Left colon (tissue), 2 donors: ENCODE data around the gene CCM2. TPM values are rescaled to one million over a fixed set of nuclear protein-coding genes. Genes with fewer than 3 reads are reported as not detected.
"Not testable (repeated sequence)": the region's sequence is repeated elsewhere in the genome, so short reads cannot be mapped to it uniquely, and the experiment has no call there.

Source experiments
- ATAC-seq: fragments of 200-7000 bp; cut with Tn5 transposase; one replicate; pipeline ENCODE4 v1.9.1; 2020; ENCODE audit warnings: mild to moderate bottlenecking, moderate library complexity
- DNase-seq, 2 donors: peaks; one replicate each; pipeline ENCODE4 v3.0.0-alpha.2; 2020
- intact Hi-C, 2 donors: fragments of 100-400 bp; cut with DNase I in 1 of 2; cut with micrococcal nuclease in 1 of 2; formaldehyde crosslinking; loops; one replicate each; pipeline versions ENCODE4 v1.11.2 to v1.14.0; 2022; cut with DNase I, micrococcal nuclease
- total RNA-seq, 2 donors: library from RNA; stranded (reverse); fragmentation: NEBNext Ultra II Directional; extraction: Animal tissue kit (Norgen Biotek cat#: 25700); gene quantifications; one replicate each; pipeline ENCODE4 v1.2.1, GENCODE V29; 2021
- donor health status: DM: no; HTN: no; CAD: no.
- donor health status: DM: yes; HTN: yes; CAD: no.

The CCM2 gene
- total RNA-seq, 2 donors from 2014 or later, result 33.7 to 39.1 TPM

DNA sequence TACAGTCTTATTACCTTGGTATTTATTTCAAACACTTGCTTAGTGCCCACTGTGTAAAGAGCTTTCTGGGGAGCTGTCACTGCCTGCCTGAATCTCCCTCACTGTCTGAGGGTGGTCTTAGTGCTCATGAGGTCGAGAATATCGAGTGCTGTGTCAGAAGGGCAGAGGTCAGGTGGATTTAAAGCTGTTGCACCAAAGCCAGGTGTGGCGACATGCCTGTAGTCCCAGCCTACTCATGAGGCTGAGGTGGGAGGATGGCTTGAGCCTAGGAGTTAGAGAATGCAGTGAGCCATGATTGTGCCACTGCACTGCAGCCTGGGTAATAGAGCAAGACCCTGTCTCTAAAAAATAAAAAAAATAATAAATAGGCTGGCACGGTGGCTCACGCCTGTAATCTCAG is 20.9 kb downstream of the CCM2 start:
- DNase-seq (no peak), ATAC-seq (no peak)
- intact Hi-C loops, result no loop called here

DNA sequence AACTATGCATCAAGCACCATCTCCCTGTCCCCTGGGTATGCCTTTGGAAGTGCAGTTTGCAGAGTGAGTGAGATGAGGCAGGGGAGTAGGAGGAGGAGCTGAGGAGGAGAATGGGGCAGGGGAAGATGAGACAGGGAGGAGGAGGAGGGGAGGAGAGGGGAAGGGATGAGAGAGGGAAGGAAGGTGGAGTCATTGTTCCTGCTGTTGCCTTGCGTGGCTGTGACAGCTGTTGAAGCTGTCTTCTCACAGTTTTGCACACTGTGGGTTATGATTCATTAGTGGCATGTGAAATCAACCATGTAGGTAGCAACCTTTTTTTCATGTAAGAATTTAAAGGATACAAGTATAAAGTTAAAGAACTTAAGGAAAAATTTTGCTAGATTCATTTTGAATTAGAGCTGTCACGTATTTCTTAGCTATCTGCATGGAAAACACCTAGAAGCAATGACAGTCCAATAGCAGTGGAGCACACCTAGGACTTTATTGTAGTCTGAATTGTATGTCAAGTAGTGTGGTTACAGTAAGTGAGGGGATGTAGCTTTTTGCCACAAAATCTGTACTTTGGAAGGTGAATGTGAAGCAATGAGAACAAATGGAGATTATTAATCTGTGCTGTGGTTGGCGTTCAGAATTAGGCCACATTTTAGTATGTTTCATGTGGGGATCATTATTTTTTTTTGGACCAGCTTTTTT is 21.7 kb downstream of the CCM2 start:
- intact Hi-C loops, result no loop called here
- DNase-seq (no peak), ATAC-seq (no peak)

GRCh38 chr7:45024126-45024744 is 24.2 kb downstream of the CCM2 start:
- no peak for DNase-seq
- intact Hi-C loops, result no loop called here
- ATAC-seq, result no peak

- DNase-seq, ATAC-seq, intact Hi-C loops: not testable (repeated sequence)
These were observed 25.5 kb downstream of the CCM2 start for GRCh38 chr7:45025473-45025872.

DNA sequence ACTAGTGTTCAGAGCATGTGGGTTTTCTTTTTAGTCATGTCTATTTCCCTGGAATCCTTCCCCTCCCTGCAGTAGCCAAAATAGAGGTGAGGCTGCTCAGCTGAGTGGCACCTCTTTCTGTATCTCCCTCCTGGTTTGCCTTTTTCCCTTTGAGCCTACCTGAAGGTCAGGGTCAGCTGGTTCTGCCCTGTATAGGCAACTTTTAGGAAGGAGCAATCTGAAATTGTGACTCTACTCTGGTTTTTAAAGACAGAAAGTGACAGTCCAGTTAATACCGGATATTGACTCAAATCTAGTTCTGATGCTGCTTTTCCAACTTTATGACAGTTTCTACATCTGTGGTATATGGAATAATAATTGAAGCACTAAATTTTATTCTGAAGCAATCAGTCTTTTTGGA is 26.0 kb downstream of the CCM2 start:
- no peak for ATAC-seq
- intact Hi-C loops, result no loop called here
- no peak for DNase-seq

- intact Hi-C loops, result no loop called here
- DNase-seq, result peak in 1 of 2 donors; percentile 18
- peak; percentile 25 for ATAC-seq
These were observed 27.2 kb downstream of the CCM2 start for GRCh38 chr7:45026984-45027773.

- DNase-seq (peak in 1 of 2 donors; percentile 9), ATAC-seq (no peak)
- intact Hi-C loops, result no loop called here
These were observed 27.7 kb downstream of the CCM2 start for GRCh38 chr7:45027774-45028114.

GRCh38 chr7:45028138-45028919 is 28.3 kb downstream of the CCM2 start:
- intact Hi-C loops, result no loop called here
- DNase-seq (peak in 1 of 2 donors; percentile 15), ATAC-seq (no peak)

DNA sequence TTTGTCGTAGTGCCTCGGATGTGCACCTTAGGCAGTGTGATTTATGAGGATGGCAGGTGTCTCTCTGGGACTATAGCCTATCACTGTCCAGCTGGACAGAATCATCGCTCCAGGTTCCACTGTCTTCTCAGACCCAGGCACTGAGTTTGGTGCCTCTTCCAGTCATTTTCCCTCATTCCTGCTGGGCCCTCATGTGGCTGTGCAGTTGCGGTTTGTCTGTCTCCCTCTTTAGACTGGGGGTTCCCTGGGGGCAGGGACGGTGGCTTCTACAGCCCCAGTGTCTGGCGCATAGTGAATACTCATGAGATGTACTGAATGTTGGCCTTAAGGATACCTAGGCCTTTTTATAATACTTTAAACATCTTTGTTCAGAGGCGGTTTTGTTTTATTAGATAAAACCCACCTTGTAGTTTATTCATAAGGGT is 28.9 kb downstream of the CCM2 start:
- ATAC-seq (no peak), DNase-seq (no peak)
- intact Hi-C loops, result no loop called here

DNA sequence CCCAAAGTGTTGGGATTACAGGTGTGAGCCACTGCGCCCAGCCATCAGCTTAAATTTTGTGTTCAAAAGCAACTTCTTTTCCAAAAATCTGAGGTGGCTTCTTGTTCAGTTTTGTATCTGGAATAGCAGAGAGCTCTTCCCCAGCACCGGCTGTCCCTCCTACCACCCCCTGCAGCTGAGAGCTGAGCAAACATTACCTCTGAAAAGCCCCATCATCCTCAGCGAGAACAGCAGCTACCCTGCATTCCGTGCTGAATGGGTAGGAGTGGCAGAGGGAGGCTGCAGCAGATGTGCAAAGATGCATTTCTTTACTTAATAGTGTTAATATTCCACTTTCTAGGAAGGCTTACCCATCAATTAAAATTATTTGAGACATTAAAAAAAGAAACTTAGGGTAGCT is 31.8 kb downstream of the CCM2 start:
- DNase-seq (no peak), ATAC-seq (no peak)
- intact Hi-C loops, result no loop called here

DNA sequence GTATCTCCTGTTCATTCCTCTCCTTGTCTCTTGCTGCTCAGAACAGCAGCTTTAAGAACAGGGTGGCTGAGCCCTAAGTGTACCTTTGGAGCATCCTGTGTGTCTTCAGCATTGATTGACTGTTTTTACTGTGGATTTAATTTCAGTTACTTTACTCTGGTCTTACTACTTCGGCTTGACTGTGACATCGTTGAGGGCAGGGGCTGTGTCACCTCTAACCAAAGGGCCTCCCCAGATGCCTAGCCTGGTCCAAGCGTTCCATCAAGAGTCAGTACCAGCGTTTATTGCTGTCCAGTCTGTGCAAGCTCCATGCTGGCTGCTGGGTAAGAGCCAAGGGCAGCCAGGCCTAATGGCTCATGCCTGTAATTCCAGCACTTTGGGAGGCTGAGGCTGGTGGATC is 32.4 kb downstream of the CCM2 start:
- DNase-seq (no peak), ATAC-seq (no peak)
- intact Hi-C loops, result no loop called here

- no peak for DNase-seq
- no peak for ATAC-seq
- intact Hi-C loops, result no loop called here
These were observed 33.4 kb downstream of the CCM2 start for GRCh38 chr7:45033261-45033930.

- DNase-seq (no peak), ATAC-seq (no peak)
- intact Hi-C loops, result no loop called here
These were observed 33.9 kb downstream of the CCM2 start for GRCh38 chr7:45033931-45034290.

DNA sequence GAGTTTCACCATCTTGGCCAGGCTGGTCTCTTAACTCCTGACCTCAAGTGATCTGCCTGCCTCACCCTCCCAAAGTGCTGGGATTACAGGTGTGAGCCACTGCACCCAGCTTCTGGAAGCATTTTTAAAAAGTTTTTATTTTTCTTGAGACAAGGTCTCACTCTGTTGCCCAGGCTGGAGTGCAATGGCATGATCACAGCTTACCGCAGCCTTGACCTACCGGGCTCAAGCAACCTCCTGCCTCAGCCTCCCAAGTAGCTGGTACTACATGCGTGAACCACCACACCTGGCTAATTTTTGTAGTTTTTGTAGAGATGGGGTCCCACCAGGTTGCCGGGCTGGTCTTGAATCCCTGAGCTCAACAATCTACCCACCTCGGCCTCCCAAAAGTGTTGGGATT is 34.7 kb downstream of the CCM2 start:
- ATAC-seq, intact Hi-C loops, DNase-seq: not testable (repeated sequence)

- intact Hi-C loops, result no loop called here
- no peak for ATAC-seq
- no peak for DNase-seq
These were observed 35.4 kb downstream of the CCM2 start for GRCh38 chr7:45035371-45035770.

DNA sequence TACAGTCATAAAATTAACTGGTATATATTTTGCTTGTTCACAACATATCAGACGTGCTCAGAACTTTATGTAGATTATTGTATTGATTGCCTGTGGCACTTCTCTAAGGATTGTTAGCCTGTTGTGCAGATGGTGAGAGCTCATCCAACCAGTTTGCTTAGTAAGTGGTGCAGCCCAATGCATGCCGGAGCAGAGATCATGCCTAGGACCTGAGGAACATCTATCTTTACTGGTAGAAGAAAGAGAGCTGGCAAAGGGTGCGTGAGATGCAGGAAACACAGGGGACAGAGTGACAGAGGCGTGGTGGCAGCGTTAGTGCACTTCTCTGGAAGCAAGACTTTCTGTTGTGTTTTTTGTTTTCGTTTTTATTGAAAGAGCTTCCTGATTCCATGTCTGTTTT is 35.9 kb downstream of the CCM2 start:
- DNase-seq, result peak in 1 of 2 donors; percentile 13
- intact Hi-C loops, result no loop called here
- peak; percentile 68 for ATAC-seq

- intact Hi-C loops, result no loop called here
- ATAC-seq (peak; percentile 47), DNase-seq (no peak)
These were observed 36.3 kb downstream of the CCM2 start for GRCh38 chr7:45036317-45036716.

DNA sequence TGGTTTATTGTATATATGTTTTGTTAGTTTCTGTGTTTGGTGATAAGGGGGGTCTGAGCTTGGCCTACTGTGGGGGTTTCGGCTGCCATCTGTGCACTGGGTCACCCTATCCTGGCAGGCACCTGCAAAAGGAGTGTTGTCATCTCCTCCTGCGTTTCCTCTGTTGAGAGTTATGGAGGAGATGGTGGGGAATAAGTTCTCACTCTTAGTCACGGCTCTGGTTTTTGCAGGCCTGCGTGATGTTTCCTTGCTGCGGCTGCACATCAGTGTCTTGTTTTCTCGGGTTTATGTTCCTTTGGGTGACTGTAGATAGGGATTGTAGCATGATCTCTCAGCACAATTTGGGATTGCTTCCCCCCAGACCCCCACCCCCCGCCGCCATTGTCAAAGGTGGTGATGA is 36.8 kb downstream of the CCM2 start:
- ATAC-seq (no peak), DNase-seq (no peak)
- intact Hi-C loops, result no loop called here

DNA sequence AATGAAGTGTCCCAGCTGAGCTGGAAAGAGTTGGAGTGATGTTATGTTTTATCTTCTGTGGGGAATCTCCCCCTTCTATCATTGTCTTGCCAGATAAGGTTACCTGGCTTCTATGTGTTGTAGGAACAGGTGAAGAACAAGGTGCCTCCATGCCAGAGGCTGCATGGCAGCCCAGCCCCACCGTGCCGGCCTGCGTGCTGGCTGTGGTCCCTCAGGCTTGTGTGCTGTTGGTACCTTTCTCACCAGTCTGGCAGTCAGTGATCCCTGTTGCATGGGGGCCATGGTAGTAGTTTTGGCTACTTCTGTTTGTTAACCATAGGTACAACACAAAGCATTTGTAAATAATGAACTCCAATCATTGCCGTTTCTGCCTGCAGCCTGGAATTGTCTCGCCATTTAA is 37.9 kb downstream of the CCM2 start:
- DNase-seq (no peak), ATAC-seq (no peak)
- intact Hi-C loops, result no loop called here
